Astrocyte (in vitro differentiated cells and primary cell): Measurements from ENCODE around the gene MEGF10.

Source experiments
- EZH2 ChIP-seq: IDR thresholded peaks from 2 replicates; pipeline ENCODE4 v1.6.1; 2012; ENCODE audit warnings: mild to moderate bottlenecking, low read length, inconsistent platforms; ENCODE audit not compliant: insufficient read depth
- TF ChIP-seq, protein P1 (sequence below): IDR thresholded peaks from 2 replicates; pipeline ENCODE4 v1.5.1; 2011; ENCODE audit warnings: low read depth, mild to moderate bottlenecking, inconsistent platforms, low read length, moderate library complexity; ENCODE audit not compliant: insufficient read depth

- TF ChIP-seq, protein P1, sequence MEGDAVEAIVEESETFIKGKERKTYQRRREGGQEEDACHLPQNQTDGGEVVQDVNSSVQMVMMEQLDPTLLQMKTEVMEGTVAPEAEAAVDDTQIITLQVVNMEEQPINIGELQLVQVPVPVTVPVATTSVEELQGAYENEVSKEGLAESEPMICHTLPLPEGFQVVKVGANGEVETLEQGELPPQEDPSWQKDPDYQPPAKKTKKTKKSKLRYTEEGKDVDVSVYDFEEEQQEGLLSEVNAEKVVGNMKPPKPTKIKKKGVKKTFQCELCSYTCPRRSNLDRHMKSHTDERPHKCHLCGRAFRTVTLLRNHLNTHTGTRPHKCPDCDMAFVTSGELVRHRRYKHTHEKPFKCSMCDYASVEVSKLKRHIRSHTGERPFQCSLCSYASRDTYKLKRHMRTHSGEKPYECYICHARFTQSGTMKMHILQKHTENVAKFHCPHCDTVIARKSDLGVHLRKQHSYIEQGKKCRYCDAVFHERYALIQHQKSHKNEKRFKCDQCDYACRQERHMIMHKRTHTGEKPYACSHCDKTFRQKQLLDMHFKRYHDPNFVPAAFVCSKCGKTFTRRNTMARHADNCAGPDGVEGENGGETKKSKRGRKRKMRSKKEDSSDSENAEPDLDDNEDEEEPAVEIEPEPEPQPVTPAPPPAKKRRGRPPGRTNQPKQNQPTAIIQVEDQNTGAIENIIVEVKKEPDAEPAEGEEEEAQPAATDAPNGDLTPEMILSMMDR, result no peak
- TF ChIP-seq EZH2, result no peak
Measured at GRCh38 chr5:127375544-127376091, 85.0 kb downstream of the MEGF10 start.
